B cell (primary cell): ENCODE data around the gene MSL1. TPM values are rescaled to one million over a fixed set of nuclear protein-coding genes. Genes with fewer than 3 reads are reported as not detected.

Source experiments
- ATAC-seq: fragments of 200-7000 bp; cut with Tn5 transposase; one replicate; pipeline ENCODE4 v1.10.0; 2021; ENCODE audit warnings: low read depth, mild to moderate bottlenecking, moderate number of reproducible peaks, moderate library complexity
- CTCF ChIA-PET: fragments of 350-600 bp; sonication (Branson Sonifier 250); formaldehyde crosslinking; loops from one replicate; lab custom pipeline; 2021; ENCODE audit warnings: antibody characterized with exemption, inconsistent platforms; lab: Charles Lee
- POLR2A ChIA-PET: fragments of 350-600 bp; sonication (Branson Sonifier 250); formaldehyde crosslinking; loops from one replicate; lab custom pipeline; 2021; ENCODE audit warnings: antibody characterized with exemption; lab: Charles Lee
- DNase-seq: peaks from one replicate; pipeline ENCODE4 v3.0.0; 2013
- H2AFZ ChIP-seq: 2 replicates; pipeline ENCODE4 v1.6.1; 2012; ENCODE audit warnings: mild to moderate bottlenecking, low read depth, low read length; ENCODE audit not compliant: insufficient read depth, poor library complexity, severe bottlenecking
- H3K27ac ChIP-seq, 2 donors: 1 replicate in 1 of 2; 2 replicates in 1 of 2; pipeline ENCODE4 v1.5.1; 2012 to 2013; ENCODE audit warnings: low read length in 2 of 2, mild to moderate bottlenecking in 2 of 2, moderate library complexity in 1 of 2
- H3K27me3 ChIP-seq, 4 experiments: fragments of 200-600 bp in 1 of 4; sonication (generic) in 1 of 4; replicated peaks in 1 of 4; 1 replicate in 2 of 4; 2 replicates in 2 of 4; pipeline versions ENCODE4 v1.6.1 to v1.7.0; 2013 to 2016; ENCODE audit warnings: low read length in 3 of 4, mild to moderate bottlenecking in 2 of 4, mixed read lengths in 1 of 4, moderate library complexity in 1 of 4; ENCODE audit not compliant: insufficient read depth in 4 of 4, control insufficient read depth in 3 of 4; ENCODE audit errors: control extremely low read depth in 1 of 4
- H3K36me3 ChIP-seq, 2 experiments: replicated peaks in 1 of 2; 1 replicate in 1 of 2; 2 replicates in 1 of 2; pipeline versions ENCODE4 v1.6.1 to v1.7.1; 2013; ENCODE audit warnings: low read length in 1 of 2; ENCODE audit not compliant: insufficient read depth in 2 of 2, control insufficient read depth in 1 of 2; ENCODE audit errors: control extremely low read depth in 1 of 2, extremely low read depth in 1 of 2
- H3K4me1 ChIP-seq, 2 donors: fragments of 200-600 bp in 1 of 2; sonication (generic) in 1 of 2; 1 replicate in 1 of 2; 2 replicates in 1 of 2; pipeline versions ENCODE4 v1.5.1 to v1.6.1; 2013 to 2017; ENCODE audit warnings: low read length in 2 of 2; ENCODE audit not compliant: control insufficient read depth in 2 of 2, insufficient read depth in 2 of 2
- H3K4me2 ChIP-seq: replicated peaks from 2 replicates; pipeline ENCODE3; 2012; ENCODE audit warnings: mild to moderate bottlenecking, low read depth, low read length; ENCODE audit not compliant: poor library complexity, severe bottlenecking
- H3K4me3 ChIP-seq, 5 experiments: fragments of 200-600 bp in 1 of 5; sonication (generic) in 1 of 5; 1 replicate in 3 of 5; 2 replicates in 2 of 5; pipeline versions ENCODE4 v1.5.1 to v1.7.0; 2011 to 2016; ENCODE audit warnings: low read length in 4 of 5, mild to moderate bottlenecking in 4 of 5, low read depth in 2 of 5, control low read depth in 1 of 5, moderate library complexity in 1 of 5; ENCODE audit not compliant: insufficient read depth in 1 of 5; ENCODE audit errors: control extremely low read depth in 1 of 5, extremely low read depth in 1 of 5
- H3K79me2 ChIP-seq: fragments of 200-600 bp; sonication (generic); one replicate; pipeline ENCODE4 v1.6.0; 2016; ENCODE audit warnings: low read length; ENCODE audit not compliant: control insufficient read depth, insufficient read depth
- H3K9ac ChIP-seq: fragments of 200-600 bp; sonication (generic); 2 replicates; pipeline ENCODE4 v1.6.1; 2017; ENCODE audit warnings: mild to moderate bottlenecking, low read length, moderate library complexity
- H3K9me3 ChIP-seq, 3 donors: one replicate each; pipeline versions ENCODE4 v1.6.1 to v1.7.1; 2013; ENCODE audit warnings: low read length in 2 of 3; ENCODE audit not compliant: control insufficient read depth in 2 of 3, insufficient read depth in 1 of 3; ENCODE audit errors: control extremely low read depth in 1 of 3
- H4K20me1 ChIP-seq: 2 replicates; pipeline ENCODE4 v1.6.0; 2012; ENCODE audit warnings: mild to moderate bottlenecking, low read length; ENCODE audit not compliant: insufficient read depth, control insufficient read depth, poor library complexity, severe bottlenecking
- H3K27ac Mint-ChIP-seq: one replicate; pipeline ENCODE4 v1.8.0; 2021; ENCODE audit warnings: mixed read lengths
- H3K27me3 Mint-ChIP-seq: one replicate; pipeline ENCODE4 v1.8.0; 2021; ENCODE audit warnings: mixed read lengths
- H3K4me1 Mint-ChIP-seq: one replicate; pipeline ENCODE4 v1.8.0; 2021; ENCODE audit warnings: mixed read lengths
- H3K4me3 Mint-ChIP-seq: one replicate; pipeline ENCODE4 v1.8.0; 2021; ENCODE audit warnings: mixed read lengths
- H3K9me3 Mint-ChIP-seq: one replicate; pipeline ENCODE4 v1.8.0; 2022; ENCODE audit warnings: mixed read lengths; ENCODE audit not compliant: insufficient read depth
- CTCF ChIP-seq: fragments of 200-600 bp; IDR thresholded peaks from one replicate; pipeline ENCODE4 v1.8.0; 2022; ENCODE audit warnings: antibody characterized with exemption, mild to moderate bottlenecking
- EZH2 ChIP-seq: IDR thresholded peaks from 2 replicates; pipeline ENCODE4 v1.6.1; 2012; ENCODE audit warnings: borderline replicate concordance, low read depth, mild to moderate bottlenecking, moderate library complexity, low read length; ENCODE audit not compliant: insufficient read depth, poor library complexity, severe bottlenecking
- WGBS: methylation state at CpG from one replicate; pipeline ENCODE4 v1.1.5; 2013; ENCODE audit warnings: missing lambda C conversion rate; ENCODE audit not compliant: insufficient coverage; 5-methylcytosine and 5-hydroxymethylcytosine counted together
- intact Hi-C: fragments of 100-400 bp; cut with micrococcal nuclease; formaldehyde crosslinking; loops from one replicate; pipeline ENCODE4 v1.10.0; 2022
- polyA plus RNA-seq: library from polyadenylated mRNA; depleted of rRNA; stranded (reverse); fragments of >200 nt; gene quantifications from 2 replicates; pipeline ENCODE4 v1.2.3, GENCODE V29; 2012
- total RNA-seq, 2 donors: library from RNA; stranded (reverse); fragments of 120-200 nt in 1 of 2; gene quantifications; 1 replicate in 1 of 2; 2 replicates in 1 of 2; pipeline versions ENCODE4 v1.2.3 to v1.2.4, GENCODE V29; 2013 to 2022

Gene MSL1
- total and polyA plus RNA-seq, 2 donors (not counting 1 experiment from before 2014, with no cell fraction given) = 80.1 to 129 TPM

DNA sequence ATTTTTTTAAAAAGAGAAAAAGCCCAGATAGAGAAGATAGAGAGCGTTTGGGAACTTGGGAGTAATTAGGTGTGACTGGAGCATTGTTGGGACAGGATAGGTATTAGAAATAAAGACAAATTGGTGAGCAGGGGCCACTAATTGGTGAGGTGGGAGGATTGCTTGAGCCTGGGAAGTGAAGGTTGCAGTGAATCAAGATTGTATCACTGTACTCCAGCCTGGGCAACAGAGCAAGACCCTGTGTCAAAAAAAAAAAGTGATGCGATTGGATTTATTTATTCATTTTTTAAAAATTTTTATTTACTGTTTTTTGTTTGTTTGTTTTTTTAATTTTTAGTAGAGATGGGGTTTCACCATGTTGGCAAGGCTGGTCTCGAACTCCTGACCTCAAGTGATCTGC, 23.7 kb downstream of the MSL1 start:
- CTCF ChIA-PET = interaction anchor here (1.0 to 1.8 kb wide), 3 partner anchors 22 to 46 kb away, joined by 3 to 4 read pairs (median 4); no protein-coding TSS in a partner anchor
- TF ChIP-seq CTCF = no peak
- no peak for TF ChIP-seq EZH2
- H3K4me1 Mint-ChIP-seq = peaks cover 45% of the 10 kb centered on the region
- Histone ChIP-seq H4K20me1 (peaks cover 32% of the 10 kb centered on the region), H3K79me2 (peaks cover 94% of the 10 kb centered on the region), H3K27me3 (no peaks in the 10 kb centered on the region), H3K4me3 (no peak overlapping the region), H3K4me2 (no peak overlapping the region), H3K27ac (no peak overlapping the region), H3K4me1 (peaks cover 11 to 12% of the 10 kb centered on the region in 2 donors), H3K9ac (no peak overlapping the region), H3K9me3 (no peaks in the 10 kb centered on the region), H3K36me3 (peaks cover 12 to 59% of the 10 kb centered on the region in 2 experiments), H2AFZ (no peak overlapping the region)
- H3K9me3 Mint-ChIP-seq = no peaks in the 10 kb centered on the region
- ATAC-seq = no peak
- intact Hi-C loops = no loop called here
- no peaks in the 10 kb centered on the region for H3K27me3 Mint-ChIP-seq
- no peak overlapping the region for H3K27ac Mint-ChIP-seq
- POLR2A ChIA-PET = no interaction called here
- no peak for DNase-seq
- H3K4me3 Mint-ChIP-seq = no peak overlapping the region
- 90% methylated on average over 2 of the region's 3 CpGs for WGBS

DNA sequence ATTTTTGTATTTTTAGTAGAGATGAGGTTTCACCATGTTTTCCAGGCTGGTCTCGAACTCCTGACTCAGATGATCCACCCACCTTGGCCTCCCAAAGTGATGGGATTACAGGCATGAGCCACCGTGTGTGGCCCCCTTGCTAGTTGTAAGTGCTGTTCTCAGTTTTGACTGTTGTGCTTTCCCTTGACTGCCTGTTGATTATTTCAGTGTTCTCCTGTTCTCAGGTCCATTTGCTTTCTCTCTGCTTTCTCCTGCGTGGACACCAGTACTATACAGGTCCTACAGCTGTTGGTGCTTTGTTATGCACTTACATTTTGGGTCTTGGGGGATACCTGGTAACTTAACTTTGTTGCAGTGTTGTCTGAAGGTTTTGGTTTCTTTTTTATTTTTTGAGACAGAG, 26.8 kb downstream of the MSL1 start:
- no peak overlapping the region for H3K4me3 ChIP-seq
- TF ChIP-seq CTCF = no peak
- no peak for TF ChIP-seq EZH2
- intact Hi-C loops = no loop called here
- no peak overlapping the region for H3K9ac ChIP-seq
- WGBS = 93% methylated on average over 2 of the region's 3 CpGs
- Mint-ChIP-seq H3K27me3 (no peaks in the 10 kb centered on the region), H3K27ac (no peak overlapping the region), H3K9me3 (no peaks in the 10 kb centered on the region), H3K4me3 (no peak overlapping the region), H3K4me1 (peaks cover 39% of the 10 kb centered on the region)
- H3K36me3 ChIP-seq = peaks cover 7 to 55% of the 10 kb centered on the region in 2 experiments
- no peak overlapping the region for H2AFZ ChIP-seq
- H3K4me2 ChIP-seq = no peak overlapping the region
- ATAC-seq (no peak), DNase-seq (no peak)
- peaks cover 0 to 5% of the 10 kb centered on the region in 2 donors for H3K4me1 ChIP-seq
- H3K27ac ChIP-seq = no peak overlapping the region
- no peaks in the 10 kb centered on the region for H3K9me3 ChIP-seq
- H4K20me1 ChIP-seq = peaks cover 48% of the 10 kb centered on the region
- H3K79me2 ChIP-seq = peaks cover 91% of the 10 kb centered on the region
- ChIA-PET CTCF (interaction anchor here (0.8 to 2.2 kb wide), 6 partner anchors 9 to 43 kb away, joined by 3 to 6 read pairs (median 3); no protein-coding TSS in a partner anchor), POLR2A (interaction anchor here (1.1 kb wide), 1 partner anchor 20 kb away, joined by 3 read pairs; no protein-coding TSS in a partner anchor)
- H3K27me3 ChIP-seq = no peaks in the 10 kb centered on the region
